K562 (cell line): Measurements from ENCODE around the gene MKNK1.
A peak's percentile ranks its signal among the peaks of the same experiment; 100 is the strongest.

Experiments used
- GABPB2 ChIP-seq: fragments of 250-450 bp; sonication (Bioruptor Pico); conservative IDR thresholded peaks from 2 replicates; pipeline ENCODE4 v1.5.1; 2021; ENCODE audit warnings: mild to moderate bottlenecking
- NEUROD1 ChIP-seq: fragments of 150-350 bp; IDR thresholded peaks from 2 replicates; pipeline ENCODE4 v1.6.1; 2014; ENCODE audit warnings: borderline replicate concordance, low read length, low read depth; ENCODE audit not compliant: partially characterized antibody
- POLR2AphosphoS2 ChIP-seq: IDR thresholded peaks from 2 replicates; pipeline ENCODE4 v1.6.1; 2012; ENCODE audit warnings: low read length, improper control_type of control experiment
- RAD21 ChIP-seq, 2 experiments: fragments of 250-450 bp in 1 of 2; fragments of 450-650 bp in 1 of 2; sonication (Bioruptor Pico) in 1 of 2; formaldehyde crosslinking in 1 of 2; IDR thresholded peaks in 1 of 2; conservative IDR thresholded peaks in 1 of 2; 2 replicates each; pipeline versions ENCODE4 v1.4.0 to v1.8.0; 2020 to 2022; ENCODE audit warnings: mild to moderate bottlenecking in 2 of 2, moderate library complexity in 1 of 2
- SP1 ChIP-seq: sonication (generic); formaldehyde crosslinking; IDR thresholded peaks from 2 replicates; pipeline ENCODE4 v1.8.1; 2022; ENCODE audit warnings: mild to moderate bottlenecking, missing genetic modification reagents
- SREBF1 ChIP-seq: fragments of 150-350 bp; IDR thresholded peaks from 2 replicates; pipeline ENCODE4 v1.6.1; 2014; ENCODE audit warnings: antibody characterized with exemption, low read depth, low read length, borderline replicate concordance
- TEAD2 ChIP-seq: fragments of 450-650 bp; IDR thresholded peaks from 2 replicates; pipeline ENCODE4 v1.6.1; 2016; ENCODE audit warnings: missing genetic modification characterization, control low read depth, missing compliant biosample characterization
- ZNF165 ChIP-seq: fragments of 250-450 bp; sonication (Bioruptor Pico); IDR thresholded peaks from 2 replicates; pipeline ENCODE4 v1.4.0; 2020; ENCODE audit warnings: borderline replicate concordance
- ZNF23 ChIP-seq: fragments of 250-450 bp; sonication (Bioruptor Pico); IDR thresholded peaks from 2 replicates; pipeline ENCODE4 v1.4.0; 2020; ENCODE audit warnings: mild to moderate bottlenecking
- TF ChIP-seq, protein P1 (sequence below), 3 experiments: IDR thresholded peaks in 2 of 3; conservative IDR thresholded peaks in 1 of 3; 2 replicates each; pipeline ENCODE4 v1.5.1; 2011 to 2012; ENCODE audit warnings: low read length in 3 of 3, mild to moderate bottlenecking in 3 of 3, control low read depth in 2 of 3, improper control_type of control experiment in 1 of 3, inconsistent platforms in 1 of 3, low read depth in 1 of 3, mixed read lengths in 1 of 3, moderate library complexity in 1 of 3; ENCODE audit not compliant: insufficient read depth in 2 of 3
- TF ChIP-seq, protein P2 (sequence below): fragments of 250-450 bp; sonication (Bioruptor Pico); IDR thresholded peaks from 2 replicates; pipeline ENCODE4 v1.4.0; 2020; ENCODE audit warnings: mild to moderate bottlenecking, moderate library complexity
- TF ChIP-seq, protein P3 (sequence below), 2 experiments: IDR thresholded peaks in 1 of 2; conservative IDR thresholded peaks in 1 of 2; 2 replicates each; pipeline ENCODE4 v1.6.1; 2016; ENCODE audit warnings: low read depth in 2 of 2, mild to moderate bottlenecking in 1 of 2, missing compliant biosample characterization in 1 of 2, missing genetic modification characterization in 1 of 2, moderate library complexity in 1 of 2
- TF ChIP-seq, protein P4 (sequence below): fragments of 250-450 bp; sonication (Bioruptor Pico); IDR thresholded peaks from 2 replicates; pipeline ENCODE4 v1.8.0; 2022; ENCODE audit warnings: moderate library complexity, mild to moderate bottlenecking, inconsistent platforms

DNA sequence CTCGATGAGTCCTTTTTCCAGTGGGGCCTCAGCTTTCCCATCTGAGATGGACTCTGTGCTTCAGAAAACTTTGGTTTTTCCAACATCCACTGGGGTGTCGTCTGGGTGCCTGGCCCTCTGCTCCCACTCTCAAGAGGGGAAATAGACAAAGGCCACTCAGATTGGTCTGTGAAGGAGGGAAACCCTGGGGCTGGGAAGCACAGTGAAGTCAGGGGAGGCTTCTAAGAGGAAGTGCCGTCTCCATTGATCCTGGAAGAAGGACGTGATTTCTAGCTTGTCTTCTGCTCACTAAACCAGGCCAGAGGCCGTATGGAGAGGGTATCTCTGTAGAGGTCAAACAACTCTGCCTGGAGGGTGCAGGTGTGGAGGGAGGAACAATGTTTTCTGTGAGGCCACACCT lies 57.9 kb downstream of the MKNK1 start:
- TF ChIP-seq GABPB2 (CRISPR knock-in tag): no peak
- TF ChIP-seq POLR2AphosphoS2: no peak
- TF ChIP-seq ZNF23 (CRISPR knock-in tag): no peak
- TF ChIP-seq, protein P1, sequence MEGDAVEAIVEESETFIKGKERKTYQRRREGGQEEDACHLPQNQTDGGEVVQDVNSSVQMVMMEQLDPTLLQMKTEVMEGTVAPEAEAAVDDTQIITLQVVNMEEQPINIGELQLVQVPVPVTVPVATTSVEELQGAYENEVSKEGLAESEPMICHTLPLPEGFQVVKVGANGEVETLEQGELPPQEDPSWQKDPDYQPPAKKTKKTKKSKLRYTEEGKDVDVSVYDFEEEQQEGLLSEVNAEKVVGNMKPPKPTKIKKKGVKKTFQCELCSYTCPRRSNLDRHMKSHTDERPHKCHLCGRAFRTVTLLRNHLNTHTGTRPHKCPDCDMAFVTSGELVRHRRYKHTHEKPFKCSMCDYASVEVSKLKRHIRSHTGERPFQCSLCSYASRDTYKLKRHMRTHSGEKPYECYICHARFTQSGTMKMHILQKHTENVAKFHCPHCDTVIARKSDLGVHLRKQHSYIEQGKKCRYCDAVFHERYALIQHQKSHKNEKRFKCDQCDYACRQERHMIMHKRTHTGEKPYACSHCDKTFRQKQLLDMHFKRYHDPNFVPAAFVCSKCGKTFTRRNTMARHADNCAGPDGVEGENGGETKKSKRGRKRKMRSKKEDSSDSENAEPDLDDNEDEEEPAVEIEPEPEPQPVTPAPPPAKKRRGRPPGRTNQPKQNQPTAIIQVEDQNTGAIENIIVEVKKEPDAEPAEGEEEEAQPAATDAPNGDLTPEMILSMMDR (IDR thresholded peaks at IDR 0.05 in 2 of 3, conservative IDR thresholded peaks at IDR 0.05 in 1 of 3; ENCODE audit: insufficient read depth in 2 of 3, low read depth in 1 of 3, low read length in 3 of 3): no peak
- no peak for TF ChIP-seq RAD21 (CRISPR knock-in tag; conservative IDR thresholded peaks at IDR 0.05 in 1 of 2, IDR thresholded peaks at IDR 0.05 in 1 of 2)
- no peak for TF ChIP-seq TEAD2
- TF ChIP-seq, protein P2, sequence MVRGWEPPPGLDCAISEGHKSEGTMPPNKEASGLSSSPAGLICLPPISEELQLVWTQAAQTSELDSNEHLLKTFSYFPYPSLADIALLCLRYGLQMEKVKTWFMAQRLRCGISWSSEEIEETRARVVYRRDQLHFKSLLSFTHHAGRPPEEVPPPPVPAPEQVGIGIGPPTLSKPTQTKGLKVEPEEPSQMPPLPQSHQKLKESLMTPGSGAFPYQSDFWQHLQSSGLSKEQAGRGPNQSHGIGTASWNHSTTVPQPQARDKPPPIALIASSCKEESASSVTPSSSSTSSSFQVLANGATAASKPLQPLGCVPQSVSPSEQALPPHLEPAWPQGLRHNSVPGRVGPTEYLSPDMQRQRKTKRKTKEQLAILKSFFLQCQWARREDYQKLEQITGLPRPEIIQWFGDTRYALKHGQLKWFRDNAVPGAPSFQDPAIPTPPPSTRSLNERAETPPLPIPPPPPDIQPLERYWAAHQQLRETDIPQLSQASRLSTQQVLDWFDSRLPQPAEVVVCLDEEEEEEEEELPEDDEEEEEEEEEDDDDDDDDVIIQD (CRISPR knock-in tag): no peak
- no peak for TF ChIP-seq SP1 (CRISPR knock-in tag)
- TF ChIP-seq, protein P3, sequence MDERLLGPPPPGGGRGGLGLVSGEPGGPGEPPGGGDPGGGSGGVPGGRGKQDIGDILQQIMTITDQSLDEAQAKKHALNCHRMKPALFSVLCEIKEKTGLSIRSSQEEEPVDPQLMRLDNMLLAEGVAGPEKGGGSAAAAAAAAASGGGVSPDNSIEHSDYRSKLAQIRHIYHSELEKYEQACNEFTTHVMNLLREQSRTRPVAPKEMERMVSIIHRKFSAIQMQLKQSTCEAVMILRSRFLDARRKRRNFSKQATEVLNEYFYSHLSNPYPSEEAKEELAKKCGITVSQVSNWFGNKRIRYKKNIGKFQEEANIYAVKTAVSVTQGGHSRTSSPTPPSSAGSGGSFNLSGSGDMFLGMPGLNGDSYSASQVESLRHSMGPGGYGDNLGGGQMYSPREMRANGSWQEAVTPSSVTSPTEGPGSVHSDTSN (CRISPR knock-in tag; IDR thresholded peaks at IDR 0.05; ENCODE audit: low read depth): no peak
- TF ChIP-seq, protein P3 (tag; conservative IDR thresholded peaks at IDR 0.05; ENCODE audit: low read depth): no peak
- no peak for TF ChIP-seq SREBF1
- TF ChIP-seq ZNF165: 0 out of 2 replicates have a peak, but pooled peaks have one; percentile 55
- TF ChIP-seq NEUROD1: no peak
- TF ChIP-seq, protein P4, sequence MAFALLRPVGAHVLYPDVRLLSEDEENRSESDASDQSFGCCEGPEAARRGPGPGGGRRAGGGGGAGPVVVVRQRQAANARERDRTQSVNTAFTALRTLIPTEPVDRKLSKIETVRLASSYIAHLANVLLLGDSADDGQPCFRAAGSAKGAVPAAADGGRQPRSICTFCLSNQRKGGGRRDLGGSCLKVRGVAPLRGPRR (CRISPR knock-in tag): no peak
